Measurements from ENCODE around the gene NHERF2.
A peak's percentile ranks its signal among the peaks of the same experiment; 100 is the strongest.

Gene NHERF2

DNA sequence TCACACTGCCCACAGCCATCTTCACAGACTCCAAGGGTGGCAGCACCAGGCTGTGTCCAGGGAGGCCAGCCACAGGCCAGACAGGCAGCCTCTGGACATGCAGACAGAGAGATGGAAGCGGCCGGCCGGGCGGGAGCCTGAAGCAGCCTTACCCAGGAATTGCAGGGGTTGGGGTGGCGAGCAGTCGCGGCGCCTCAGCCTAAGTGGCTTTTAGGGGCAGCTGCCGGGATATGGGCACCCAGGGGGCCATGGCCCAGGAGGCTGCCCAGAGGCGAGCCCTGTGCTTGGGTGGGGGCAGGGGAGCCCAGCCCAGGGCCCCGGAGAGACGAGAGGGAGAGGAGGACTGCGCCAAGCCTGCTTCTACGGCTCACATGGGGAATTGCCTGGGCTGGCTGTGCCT lies 1.5 kb upstream of the NHERF2 start:
- H3K4me3 ChIP-seq (ENCODE audit: low read length), result no peak overlapping the region
- DNase-seq (ENCODE audit: low read depth), result no peak
- TF ChIP-seq, protein P1, sequence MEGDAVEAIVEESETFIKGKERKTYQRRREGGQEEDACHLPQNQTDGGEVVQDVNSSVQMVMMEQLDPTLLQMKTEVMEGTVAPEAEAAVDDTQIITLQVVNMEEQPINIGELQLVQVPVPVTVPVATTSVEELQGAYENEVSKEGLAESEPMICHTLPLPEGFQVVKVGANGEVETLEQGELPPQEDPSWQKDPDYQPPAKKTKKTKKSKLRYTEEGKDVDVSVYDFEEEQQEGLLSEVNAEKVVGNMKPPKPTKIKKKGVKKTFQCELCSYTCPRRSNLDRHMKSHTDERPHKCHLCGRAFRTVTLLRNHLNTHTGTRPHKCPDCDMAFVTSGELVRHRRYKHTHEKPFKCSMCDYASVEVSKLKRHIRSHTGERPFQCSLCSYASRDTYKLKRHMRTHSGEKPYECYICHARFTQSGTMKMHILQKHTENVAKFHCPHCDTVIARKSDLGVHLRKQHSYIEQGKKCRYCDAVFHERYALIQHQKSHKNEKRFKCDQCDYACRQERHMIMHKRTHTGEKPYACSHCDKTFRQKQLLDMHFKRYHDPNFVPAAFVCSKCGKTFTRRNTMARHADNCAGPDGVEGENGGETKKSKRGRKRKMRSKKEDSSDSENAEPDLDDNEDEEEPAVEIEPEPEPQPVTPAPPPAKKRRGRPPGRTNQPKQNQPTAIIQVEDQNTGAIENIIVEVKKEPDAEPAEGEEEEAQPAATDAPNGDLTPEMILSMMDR (conservative IDR thresholded peaks at IDR 0.05; ENCODE audit: low read depth, low read length), result no peak

DNA sequence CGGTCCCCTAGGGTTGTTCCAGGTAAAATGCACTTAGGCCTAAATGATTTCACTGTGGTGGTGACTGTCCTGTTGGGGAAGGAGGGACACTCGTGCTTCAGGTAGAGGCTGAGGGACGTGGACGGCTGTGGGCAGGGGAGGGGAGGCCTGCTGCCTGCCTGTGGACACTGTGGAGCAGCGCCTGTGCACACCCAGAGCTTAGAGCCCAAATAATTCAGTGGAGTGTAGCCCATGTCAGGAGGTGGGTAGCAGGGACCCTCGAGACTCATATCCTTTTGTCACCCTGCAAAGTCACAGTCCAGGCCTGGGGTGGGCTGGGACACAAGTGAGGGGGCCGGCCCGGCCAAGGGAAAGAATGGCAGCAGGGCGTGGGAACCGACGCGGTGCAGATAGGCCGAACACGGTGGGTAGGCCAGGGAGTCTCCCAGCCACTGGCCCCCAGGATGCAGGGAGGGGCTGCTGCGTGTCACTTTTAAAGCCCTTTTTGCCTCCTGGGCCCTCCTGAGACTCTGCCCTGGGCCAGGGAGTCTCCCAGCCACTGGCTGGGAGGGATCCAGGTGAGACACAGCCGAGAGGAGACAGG lies 733 bp upstream of the NHERF2 start:
- TF ChIP-seq, protein P1 (conservative IDR thresholded peaks at IDR 0.05; ENCODE audit: low read depth, low read length), result no peak
- no peak for DNase-seq (ENCODE audit: low read depth)
- H3K4me3 ChIP-seq (ENCODE audit: low read length), result peak overlapping the region; percentile 33

DNA sequence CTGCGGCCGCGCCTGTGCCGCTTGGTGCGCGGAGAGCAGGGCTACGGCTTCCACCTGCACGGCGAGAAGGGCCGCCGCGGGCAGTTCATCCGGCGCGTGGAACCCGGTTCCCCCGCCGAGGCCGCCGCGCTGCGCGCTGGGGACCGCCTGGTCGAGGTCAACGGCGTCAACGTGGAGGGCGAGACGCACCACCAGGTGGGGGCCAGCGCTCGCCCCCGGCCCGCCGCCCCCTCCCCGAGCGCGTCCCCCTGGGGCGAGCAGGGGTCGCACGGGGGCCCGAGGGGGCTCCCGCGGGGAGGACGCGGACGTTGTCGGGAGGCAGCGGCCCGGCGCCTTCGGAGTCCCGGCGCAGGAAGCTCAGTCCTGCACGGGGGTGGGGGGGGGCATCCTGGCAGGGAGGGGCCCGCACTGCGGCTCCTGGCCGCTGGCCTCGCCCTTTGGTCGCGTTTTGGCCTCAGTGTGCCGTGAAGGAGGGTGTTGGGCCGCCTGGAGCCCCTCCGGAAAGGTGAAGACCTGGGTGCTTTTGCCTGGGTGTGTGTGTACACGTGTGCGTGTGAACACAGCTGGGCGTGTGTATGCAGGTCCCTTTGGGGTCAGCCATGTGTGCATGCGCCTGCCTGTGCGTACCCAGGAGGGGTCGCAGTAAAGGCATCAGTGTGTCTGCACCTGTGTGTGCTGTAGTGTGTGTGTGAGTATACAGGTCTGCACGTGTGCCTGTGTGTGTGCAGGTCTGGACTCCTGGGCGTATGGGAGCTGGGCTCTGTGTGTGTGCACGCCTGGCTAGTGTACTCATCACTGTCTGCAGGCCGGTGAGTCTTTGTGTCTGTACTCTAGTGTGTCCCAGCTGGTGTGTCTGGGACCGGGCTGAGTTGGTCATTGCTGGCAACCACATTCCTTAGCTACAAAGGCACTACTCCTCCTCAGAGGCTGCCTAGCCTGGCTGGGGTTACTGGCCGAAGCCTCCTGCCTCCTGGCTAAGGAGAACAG lies 615 bp downstream of the NHERF2 start:
- DNase-seq (ENCODE audit: low read depth), result no peak
- H3K4me3 ChIP-seq (ENCODE audit: low read length), result peak overlapping the region; percentile 54

DNA sequence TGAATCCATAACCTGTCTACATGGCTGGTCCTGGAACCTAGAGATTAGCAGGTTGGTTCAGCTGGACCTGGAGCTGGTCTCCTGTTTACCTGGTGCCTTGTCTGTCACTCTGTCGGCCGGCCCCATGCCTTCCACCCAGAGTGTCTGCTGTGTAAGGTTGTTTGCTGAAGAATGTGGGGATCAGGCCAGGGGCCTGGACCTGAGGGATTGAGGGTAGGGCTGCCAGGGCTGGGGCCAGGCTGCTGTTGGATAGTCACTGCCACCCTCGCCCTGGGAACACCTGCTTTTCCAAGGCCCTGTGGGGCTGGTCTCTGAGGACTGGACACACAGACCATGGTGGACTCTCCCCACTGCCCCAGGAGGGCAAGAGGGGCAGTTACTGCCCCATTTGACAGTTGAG lies 1.4 kb downstream of the NHERF2 start:
- no peak for DNase-seq (ENCODE audit: low read depth)
- H3K4me3 ChIP-seq (ENCODE audit: low read length), result no peak overlapping the region
- TF ChIP-seq, protein P1 (conservative IDR thresholded peaks at IDR 0.05; ENCODE audit: low read depth, low read length), result no peak

More for the DNA sequence above, 615 bp downstream of the NHERF2 start:
- TF ChIP-seq, protein P1 (conservative IDR thresholded peaks at IDR 0.05; ENCODE audit: low read depth, low read length), result peak; percentile 17

DNA sequence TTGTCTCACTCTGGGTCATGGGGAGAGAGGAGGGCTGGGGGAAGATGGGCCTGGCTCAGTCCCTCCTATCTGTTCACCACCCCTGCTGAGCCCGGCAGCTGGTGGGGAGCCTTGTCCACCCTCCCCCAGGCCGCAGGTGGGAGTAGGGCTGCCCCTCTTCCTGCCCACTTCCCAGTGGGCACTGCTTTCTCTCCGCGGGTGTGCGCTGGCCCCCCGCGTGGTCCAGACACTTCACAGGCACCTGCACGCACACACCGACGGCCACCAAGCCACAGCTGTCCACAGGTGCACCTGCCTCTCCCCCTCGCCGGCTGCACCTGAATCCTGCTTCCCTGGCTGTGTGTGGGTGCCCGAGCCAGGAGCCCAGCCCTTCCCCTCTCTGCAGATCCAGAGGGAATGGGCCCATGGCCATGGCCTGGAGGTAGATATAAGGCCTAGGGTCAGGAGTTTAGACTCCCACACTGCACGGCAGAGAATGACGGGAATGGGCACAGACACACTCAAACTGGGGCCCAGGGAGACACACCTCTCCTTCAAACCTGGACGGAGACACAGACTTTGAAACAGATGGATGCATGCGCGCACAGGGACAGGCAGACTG lies 2.0 kb downstream of the NHERF2 start:
- H3K4me3 ChIP-seq (ENCODE audit: low read length), result no peak overlapping the region
- DNase-seq (ENCODE audit: low read depth), result no peak
- TF ChIP-seq, protein P1 (conservative IDR thresholded peaks at IDR 0.05; ENCODE audit: low read depth, low read length), result no peak

DNA sequence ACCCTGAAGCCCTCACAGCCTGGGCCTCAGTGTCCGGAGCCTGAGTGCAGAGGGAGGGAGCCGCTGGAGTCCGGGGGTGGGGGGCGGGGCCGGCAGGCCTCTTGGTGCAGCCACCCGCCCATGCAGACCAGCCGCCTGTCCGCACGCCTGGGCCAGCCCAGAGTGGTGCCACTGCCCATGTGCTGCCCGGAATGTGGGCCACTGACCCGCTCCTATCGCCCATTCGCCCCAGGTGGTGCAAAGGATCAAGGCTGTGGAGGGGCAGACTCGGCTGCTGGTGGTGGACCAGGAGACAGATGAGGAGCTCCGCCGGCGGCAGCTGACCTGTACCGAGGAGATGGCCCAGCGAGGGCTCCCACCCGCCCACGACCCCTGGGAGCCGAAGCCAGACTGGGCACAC lies 2.6 kb downstream of the NHERF2 start:
- no peak for DNase-seq (ENCODE audit: low read depth)
- no peak overlapping the region for H3K4me3 ChIP-seq (ENCODE audit: low read length)
- TF ChIP-seq, protein P1 (conservative IDR thresholded peaks at IDR 0.05; ENCODE audit: low read depth, low read length), result no peak
